Keratinocyte (primary cell): ENCODE results near the gene PDS5A.

Experiments used
- CTCF ChIP-seq, 3 experiments: IDR thresholded peaks in 1 of 3; conservative IDR thresholded peaks in 1 of 3; optimal IDR thresholded peaks in 1 of 3; 2 replicates in 2 of 3; 3 replicates in 1 of 3; pipeline versions ENCODE3 to v1.5.1; 2011; ENCODE audit warnings: low read length in 3 of 3, mild to moderate bottlenecking in 3 of 3, moderate library complexity in 2 of 3, control low read depth in 1 of 3, inconsistent platforms in 1 of 3; ENCODE audit not compliant: insufficient read depth in 2 of 3; ENCODE audit errors: extremely low read depth in 1 of 3
- EZH2 ChIP-seq: IDR thresholded peaks from one replicate; pipeline ENCODE4 v1.6.1; 2012; ENCODE audit warnings: inconsistent platforms, mild to moderate bottlenecking, low read length, moderate library complexity

DNA sequence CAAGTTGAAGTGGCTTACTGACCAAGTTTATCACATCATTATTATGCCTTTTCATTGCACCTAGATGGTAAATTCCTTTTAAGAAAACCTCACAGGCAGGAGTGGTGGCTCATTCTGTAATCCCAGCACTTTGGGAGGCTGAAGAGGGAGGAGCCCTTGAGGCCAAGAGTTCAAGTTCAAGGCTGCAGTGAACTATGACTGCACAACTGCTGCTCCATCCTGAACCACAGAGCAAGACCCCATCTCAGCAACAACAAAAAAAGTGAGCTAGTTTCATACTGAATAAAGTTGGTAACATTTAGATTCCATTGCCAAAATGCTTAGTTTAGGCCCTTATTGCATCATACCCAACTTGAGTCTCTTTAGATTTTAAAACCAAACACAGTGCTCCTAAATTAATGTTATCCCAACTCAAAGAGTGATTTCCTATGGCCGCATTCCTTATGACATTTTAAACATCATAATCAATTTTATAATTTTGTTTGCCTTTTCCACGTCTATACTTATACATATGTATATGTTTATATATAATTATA lies 36.0 kb downstream of the PDS5A start:
- TF ChIP-seq EZH2, result no peak
- no peak for TF ChIP-seq CTCF (optimal IDR thresholded peaks at IDR 0.05 in 1 of 3, IDR thresholded peaks at IDR 0.05 in 1 of 3, conservative IDR thresholded peaks at IDR 0.05 in 1 of 3; ENCODE audit: extremely low read depth in 1 of 3, insufficient read depth in 2 of 3, low read length in 3 of 3)
